SIG-M5 treated with dmso at 0.1 percent for 504 hours (cell line): ENCODE results near the gene MYCBP2.

Source experiments
- DNase-seq: peaks from one replicate; lab custom pipeline; 2025; ENCODE audit not compliant: unreplicated experiment; lab: John Stamatoyannopoulos, UW

MYCBP2 gene

DNA sequence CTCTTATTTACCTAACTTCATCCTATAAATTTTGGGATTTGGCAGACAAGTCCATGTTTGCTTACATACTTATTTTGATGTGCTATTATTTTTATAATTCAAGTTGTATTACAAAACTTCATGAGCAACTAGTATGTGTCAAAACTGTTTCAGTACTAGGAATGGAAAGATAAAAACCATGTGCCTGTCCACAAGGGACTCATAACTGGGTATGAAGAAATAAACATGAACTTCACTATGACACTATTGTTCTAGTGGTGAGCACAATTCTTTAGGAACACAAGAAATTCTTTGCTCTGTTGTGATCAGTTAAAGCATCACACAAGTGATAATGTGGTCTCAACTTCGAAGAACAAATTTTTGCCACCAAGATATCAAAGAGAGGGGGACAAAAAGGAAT lies 202.5 kb downstream of the MYCBP2 start:
- no peak for DNase-seq

GRCh38 chr13:77118134-77118533 lies 208.8 kb downstream of the MYCBP2 start:
- no peak for DNase-seq

GRCh38 chr13:77114271-77114670 lies 212.6 kb downstream of the MYCBP2 start:
- DNase-seq: no peak

DNA sequence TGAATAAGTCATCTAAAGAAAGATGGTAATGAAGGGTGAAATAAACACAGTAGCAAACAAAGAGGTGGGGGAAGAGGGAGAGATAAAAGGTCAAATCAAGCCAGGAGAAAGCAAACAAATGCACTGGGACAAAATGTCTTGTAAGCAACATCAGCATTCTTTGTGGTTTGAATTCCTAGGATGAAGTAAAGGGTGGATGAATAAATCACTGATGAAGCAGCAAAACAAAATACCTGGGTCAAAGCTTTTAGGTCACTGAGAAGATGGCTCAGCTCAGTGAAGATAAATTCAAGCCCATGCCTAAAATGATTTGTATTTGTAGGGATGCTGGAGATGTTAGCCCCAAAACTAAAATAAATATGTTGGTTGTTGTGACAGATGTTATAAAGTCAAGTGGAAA lies 213.4 kb downstream of the MYCBP2 start:
- DNase-seq: no peak

- no peak for DNase-seq
Measured at GRCh38 chr13:77105051-77105450, 221.8 kb downstream of the MYCBP2 start.

GRCh38 chr13:77099415-77099814 lies 227.5 kb downstream of the MYCBP2 start:
- DNase-seq: no peak

GRCh38 chr13:77095288-77095687 lies 231.6 kb downstream of the MYCBP2 start:
- no peak for DNase-seq

- no peak for DNase-seq
Measured at GRCh38 chr13:77094773-77095172, 232.1 kb downstream of the MYCBP2 start.

DNA sequence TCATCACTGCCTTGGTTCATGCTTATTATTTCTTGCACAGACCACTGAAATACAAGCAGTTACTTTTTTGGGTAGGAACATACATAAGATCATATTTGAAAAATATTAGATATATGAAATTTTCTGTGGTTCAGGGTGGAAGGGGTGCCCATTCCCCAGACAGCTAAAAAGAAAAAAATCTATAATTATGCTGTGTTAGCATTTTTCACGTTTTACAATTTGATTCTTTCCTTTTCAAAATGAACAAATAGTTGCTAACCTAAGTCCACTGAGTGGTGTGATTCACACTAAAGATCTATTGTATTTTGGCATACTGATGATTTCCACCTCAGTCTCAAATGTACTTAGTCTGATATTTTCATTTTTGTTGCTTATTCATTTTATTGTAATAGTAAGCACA lies 233.2 kb downstream of the MYCBP2 start:
- DNase-seq: no peak

DNA sequence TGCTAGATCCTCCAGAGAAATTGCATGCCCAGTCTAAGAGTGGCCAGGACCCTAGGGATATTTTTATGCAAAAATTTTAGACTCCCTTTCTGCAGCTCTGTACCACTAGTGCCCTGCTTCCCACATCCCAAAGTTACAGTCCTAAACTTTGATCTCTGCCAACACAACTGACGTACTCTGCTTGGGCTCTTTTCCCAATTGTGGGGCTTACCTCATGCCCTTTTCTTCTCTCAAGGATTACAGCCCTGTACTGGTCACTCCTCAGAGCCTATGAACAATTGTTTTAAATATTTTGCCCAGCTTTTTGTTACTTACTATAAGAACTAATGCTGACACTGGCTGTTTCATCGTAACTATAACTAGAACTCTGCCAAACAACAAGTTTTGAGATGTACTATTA lies 242.1 kb downstream of the MYCBP2 start:
- DNase-seq: no peak

DNA sequence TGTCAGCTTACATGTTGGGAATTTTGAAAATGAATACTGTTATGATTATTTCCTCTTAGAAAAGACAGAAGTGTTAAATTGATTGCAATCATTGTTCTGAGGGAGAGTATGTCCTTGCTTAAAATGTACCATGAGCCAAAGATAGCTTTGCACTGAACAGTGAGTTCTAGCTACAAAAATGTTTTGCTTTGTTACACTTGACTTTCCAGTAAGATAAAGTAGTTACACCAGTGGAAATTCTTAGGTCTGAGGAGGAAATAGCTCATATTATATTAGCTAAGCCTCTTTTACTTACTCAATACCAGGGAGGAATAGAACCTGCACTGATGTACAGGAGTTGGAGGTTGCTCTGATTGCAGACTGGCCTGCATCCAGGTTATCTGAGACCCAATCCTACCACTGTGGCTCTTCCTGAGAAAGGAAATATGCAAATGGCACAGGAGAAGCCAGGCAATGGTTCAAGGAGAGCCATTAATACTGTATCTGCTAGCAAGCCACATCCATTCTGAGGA lies 246.9 kb downstream of the MYCBP2 start:
- DNase-seq: no peak

DNA sequence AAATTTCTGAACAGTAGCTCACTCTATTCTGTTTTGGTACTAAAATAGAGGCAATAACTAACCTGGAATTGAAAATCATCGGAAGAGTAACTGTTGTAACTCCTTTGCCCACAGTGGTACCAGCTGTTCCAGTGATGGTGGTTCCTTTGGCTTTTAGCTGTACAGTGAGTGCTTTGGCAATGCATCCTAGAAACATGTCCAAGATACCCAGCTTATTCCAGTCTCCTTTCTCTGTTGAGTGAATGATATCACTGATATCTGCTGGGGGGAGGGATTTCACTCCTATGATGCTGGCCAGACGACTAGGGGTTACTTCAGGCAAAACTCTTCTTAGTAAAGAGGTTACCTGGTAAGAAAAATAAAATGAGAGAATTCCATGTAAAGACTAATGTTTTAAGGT lies 259.4 kb downstream of the MYCBP2 start:
- DNase-seq: no peak

DNA sequence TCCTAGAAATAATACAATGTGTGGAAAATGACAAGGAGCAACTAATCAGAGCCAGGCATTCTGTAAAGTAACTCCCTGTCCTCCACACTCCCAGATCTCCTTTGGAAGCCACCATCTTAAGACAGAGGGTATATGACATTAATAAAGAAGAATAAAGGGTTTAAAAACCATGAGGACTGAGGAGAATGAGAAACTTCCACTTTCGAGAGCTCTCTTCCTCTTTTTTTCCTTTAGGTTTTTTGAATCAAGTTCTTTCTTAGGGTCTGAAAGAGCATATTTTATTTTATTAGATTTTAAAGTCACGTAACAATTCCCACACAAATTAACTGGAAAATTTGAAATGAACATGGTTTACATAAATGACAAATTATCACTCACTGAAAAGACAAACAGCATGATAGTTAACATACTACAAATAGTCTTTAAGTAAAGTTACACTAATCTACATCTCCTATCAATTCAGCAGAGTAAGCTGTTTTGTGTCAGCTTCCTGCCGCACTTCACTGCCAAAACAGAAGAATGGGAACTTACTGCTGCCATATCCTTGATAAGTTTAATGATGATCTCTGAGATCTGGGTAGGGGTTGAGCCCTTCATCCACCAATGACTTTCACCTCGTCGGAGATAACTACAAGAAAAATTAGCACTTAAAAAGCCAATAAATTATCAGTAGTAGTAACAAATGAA lies 261.3 kb downstream of the MYCBP2 start:
- peak; percentile 75 for DNase-seq

- DNase-seq: no peak
Measured at GRCh38 chr13:77062097-77062496, 264.8 kb downstream of the MYCBP2 start.

- DNase-seq: no peak
Measured at GRCh38 chr13:77061362-77061761, 265.5 kb downstream of the MYCBP2 start.

- DNase-seq: no peak
Measured at GRCh38 chr13:77056886-77057285, 270.0 kb downstream of the MYCBP2 start.

GRCh38 chr13:77056382-77056781 lies 270.5 kb downstream of the MYCBP2 start:
- DNase-seq: no peak

DNA sequence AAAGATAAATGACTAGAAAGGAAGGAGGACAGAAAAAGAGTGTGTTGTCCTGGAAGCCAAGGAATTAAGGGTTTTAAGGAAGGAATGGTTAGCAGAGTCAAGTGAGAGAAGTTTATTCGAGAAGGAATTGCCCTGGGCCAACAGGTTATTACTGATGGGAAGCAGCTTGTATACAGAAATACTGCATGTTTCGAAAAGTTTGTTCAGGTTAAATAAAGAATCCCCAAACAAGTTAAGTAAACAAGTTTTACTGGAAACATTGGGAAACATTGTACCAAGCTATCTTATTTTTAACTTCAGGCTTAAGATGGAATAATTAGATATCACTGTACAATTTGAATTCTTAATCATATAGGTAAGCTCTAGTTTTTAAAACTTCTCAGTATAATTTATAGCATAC lies 271.7 kb downstream of the MYCBP2 start:
- no peak for DNase-seq

GRCh38 chr13:77053192-77053591 lies 273.7 kb downstream of the MYCBP2 start:
- no peak for DNase-seq

DNA sequence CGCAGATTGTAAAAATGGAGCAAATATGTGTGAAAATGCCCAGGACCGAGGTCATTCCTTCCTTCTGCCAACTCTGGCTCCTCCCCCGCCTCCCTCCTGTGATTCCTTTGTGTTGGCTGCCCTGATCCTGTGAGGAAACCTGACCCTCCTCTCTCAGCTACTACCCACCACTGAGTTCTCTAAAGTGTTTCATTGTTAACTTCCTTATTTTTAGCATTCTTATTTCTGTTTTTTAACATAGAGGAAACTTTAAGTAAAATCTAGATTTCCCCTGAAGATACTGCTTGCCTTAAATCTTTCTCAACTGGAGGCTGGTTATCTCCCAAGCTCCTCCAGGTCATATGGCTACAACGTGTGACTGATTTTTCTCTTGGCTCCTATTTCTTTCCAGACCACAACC lies 278.2 kb downstream of the MYCBP2 start:
- peak; percentile 51 for DNase-seq

GRCh38 chr13:77047649-77048343 lies 279.1 kb downstream of the MYCBP2 start:
- DNase-seq: no peak

GRCh38 chr13:77042566-77043177 lies 284.2 kb downstream of the MYCBP2 start:
- DNase-seq: no peak
